Putamen (tissue), 1 donor: ENCODE data around the gene MAGED2.
"Not testable (repeated sequence)": the region's sequence is repeated elsewhere in the genome, so short reads cannot be mapped to it uniquely, and the experiment has no call there.

Source experiments
- DNase-seq: peaks from one replicate; pipeline ENCODE4 v3.0.0-alpha.2; 2016; ENCODE audit warnings: low spot score

MAGED2 gene

GRCh38 chrX:54818221-54818620, 10.7 kb downstream of the MAGED2 start:
- DNase-seq, result no peak

GRCh38 chrX:54819201-54819600, 11.7 kb downstream of the MAGED2 start:
- no peak for DNase-seq

- no peak for DNase-seq
These were observed 13.2 kb downstream of the MAGED2 start for GRCh38 chrX:54820737-54821136.

DNA sequence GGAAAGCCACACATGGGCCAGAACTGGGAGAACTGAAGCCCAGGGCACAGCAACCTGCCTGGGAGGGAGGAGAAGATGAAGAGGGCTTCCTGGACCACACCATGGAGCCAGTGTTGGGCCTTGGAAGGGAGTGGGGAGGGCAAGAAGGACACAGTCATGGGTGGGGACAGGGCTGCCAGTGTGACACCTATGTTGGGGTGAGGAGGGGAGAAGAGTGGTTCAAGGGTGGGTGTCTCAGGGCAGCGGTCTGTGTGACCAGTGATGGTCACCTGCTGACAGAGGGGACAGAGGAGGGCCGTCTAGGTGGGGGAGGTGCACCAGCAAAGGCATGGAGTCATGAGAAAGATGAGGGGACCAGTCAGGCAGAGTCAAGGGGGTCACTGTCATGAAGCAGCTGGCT, 13.8 kb downstream of the MAGED2 start:
- no peak for DNase-seq

DNA sequence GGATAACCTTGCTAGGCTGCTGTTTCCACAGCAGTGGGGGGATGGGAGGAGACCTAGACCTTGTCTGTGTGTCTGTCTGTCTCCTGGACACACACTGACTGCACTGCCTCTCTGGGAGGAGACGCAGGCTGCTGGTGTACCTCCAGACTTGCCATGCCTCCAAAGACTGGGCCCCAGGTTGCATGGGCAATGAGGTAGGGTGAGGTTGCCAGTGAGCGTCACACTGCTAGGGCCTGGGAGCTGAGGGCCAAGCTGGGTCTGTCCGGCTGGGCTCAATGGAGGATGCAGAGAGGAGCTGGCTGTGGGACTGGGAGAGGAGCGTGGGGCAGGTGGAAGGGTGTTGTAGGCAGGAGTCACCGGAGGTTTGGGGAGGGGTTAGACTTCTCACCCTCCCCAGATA, 16.6 kb downstream of the MAGED2 start:
- no peak for DNase-seq

DNA sequence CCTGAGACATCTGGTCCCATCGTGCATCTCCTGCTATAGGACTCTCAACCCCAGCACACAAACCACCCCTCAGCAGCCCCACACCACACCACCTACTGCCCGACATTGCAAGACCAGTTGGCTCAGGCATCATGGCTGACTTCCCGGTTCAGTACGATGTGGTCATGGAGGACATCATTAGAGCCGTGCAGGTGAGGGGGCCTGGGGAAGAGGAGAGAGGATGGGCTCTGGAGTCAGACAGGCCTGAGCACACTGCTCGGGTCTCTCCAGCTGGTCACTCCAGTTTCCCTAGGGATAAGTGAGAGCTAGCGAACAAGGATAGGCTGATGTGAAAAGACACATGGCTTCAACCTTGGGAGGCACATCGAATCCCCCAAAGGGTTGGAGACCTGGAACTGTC, 17.2 kb downstream of the MAGED2 start:
- no peak for DNase-seq

DNA sequence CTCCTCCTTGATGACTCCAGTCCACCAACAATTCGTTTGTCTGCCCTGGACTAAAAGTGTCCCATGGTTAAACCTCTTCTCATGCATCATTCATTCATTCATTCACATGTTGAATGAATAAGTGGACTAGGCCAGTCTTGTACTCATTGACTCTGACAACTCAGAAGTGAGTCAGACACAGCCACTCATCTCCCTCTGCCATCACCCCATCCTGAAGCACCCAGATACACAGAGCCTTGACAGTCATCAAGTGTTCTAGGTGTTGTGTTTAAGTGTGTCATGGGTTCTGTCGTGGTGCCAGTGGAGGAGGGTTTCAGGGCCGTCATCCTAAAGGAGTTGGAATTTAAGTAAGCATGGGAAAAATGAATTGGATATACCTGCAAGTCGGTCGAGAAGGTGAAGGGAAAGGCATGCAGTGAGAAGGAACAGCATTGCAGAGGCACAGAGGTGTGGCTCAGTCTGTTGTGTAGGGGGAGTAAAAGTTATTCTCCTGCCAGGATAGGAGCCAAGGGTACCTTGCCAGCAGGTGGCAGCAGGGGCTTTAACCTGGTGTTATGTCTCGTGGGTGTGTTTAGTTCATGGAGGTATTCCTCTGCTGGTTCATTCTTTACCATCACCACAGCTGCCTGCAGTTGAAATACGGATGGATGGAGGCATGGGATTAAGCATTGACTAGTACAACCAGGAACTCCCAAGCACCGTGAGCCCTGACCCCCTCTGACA, 18.3 kb downstream of the MAGED2 start:
- DNase-seq, result no peak

- no peak for DNase-seq
These were observed 19.1 kb downstream of the MAGED2 start for GRCh38 chrX:54826598-54826997.

DNA sequence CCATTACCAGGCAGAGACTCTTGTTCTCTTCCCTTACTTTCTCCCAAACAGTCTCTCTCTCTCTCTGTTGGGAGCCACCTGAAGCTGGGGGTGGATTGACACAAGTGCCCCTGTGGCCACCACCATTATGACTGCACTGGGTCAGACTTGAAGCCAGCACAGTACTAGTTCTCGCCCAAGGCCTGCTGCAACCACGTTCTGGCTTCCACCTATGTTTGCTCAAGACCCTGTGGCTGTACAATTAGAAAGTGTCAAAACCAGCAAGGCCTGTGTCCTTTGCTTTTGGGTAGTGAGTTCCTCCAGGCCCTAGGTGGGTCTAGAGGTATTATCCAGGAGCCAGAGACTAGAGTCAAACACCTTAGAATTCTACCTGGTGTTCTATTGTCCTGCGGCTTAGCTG, 31.0 kb downstream of the MAGED2 start:
- DNase-seq, result no peak

DNA sequence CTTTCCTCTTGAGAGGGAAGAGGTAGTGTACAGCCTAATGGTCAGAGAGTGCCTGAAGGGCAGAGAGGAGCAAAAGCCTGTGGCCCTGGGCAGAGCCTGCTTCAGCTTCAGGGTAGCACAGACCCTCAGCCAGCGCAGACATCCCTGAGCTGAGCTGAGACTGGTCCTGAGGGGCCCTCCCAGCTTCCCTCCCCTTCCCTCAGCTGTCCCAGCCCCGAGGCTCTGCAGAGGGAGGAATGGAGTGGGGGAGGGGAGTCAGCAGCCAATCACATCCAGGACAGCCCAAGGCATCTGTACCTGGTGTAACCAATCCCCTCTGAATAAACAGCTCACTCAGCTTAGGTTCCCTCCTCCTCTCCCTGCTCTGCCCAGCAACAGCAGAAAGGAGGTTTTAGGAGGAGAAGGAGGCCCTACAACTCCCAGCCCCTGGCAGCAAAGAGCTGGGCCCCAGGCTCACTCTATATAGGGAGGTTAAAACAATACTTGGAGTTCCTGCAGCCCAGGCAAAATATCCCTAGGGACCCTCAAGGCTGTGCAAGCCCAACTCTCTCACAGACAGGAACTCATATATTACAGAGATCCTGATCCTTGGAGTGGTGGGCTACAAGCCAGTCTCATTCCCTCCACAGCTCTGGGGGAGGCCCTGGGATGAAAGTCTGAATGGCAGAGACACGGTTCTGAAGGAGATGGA, 33.8 kb downstream of the MAGED2 start:
- not testable (repeated sequence) for DNase-seq

GRCh38 chrX:54842607-54843006, 35.1 kb downstream of the MAGED2 start:
- no peak for DNase-seq

- no peak for DNase-seq
These were observed 35.5 kb downstream of the MAGED2 start for GRCh38 chrX:54843050-54843449.

GRCh38 chrX:54847700-54848099, 40.2 kb downstream of the MAGED2 start:
- DNase-seq, result not testable (repeated sequence)

DNA sequence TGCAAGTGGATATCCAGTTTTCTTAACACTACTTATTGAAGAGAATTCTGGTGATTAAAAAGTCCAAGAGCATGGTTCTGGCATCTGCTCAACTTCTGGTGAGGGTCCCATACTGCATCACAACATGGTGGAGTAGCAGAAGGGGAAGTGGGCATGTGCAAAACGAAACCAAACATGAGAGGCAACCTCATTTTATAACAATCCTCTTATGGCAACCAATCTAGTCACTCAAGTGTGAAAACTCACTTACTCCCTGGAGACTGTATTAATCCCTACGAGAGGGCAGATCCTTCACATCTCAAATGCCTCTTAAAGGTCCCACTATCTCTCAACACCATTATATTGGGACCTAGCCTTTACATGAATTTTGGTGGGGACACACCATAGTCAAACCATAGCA, 57.7 kb downstream of the MAGED2 start:
- no peak for DNase-seq
